SK-N-SH (cell line): ENCODE results near the gene TFAP2D.

Experiments
- CTCF ChIP-seq: fragments of 200-600 bp; sonication (generic); IDR thresholded peaks from 2 replicates; pipeline ENCODE4 v1.6.1; 2017; ENCODE audit warnings: antibody characterized with exemption, mild to moderate bottlenecking, moderate library complexity
- EP300 ChIP-seq, 2 experiments: IDR thresholded peaks; 2 replicates each; pipeline versions ENCODE4 v1.4.0 to v1.6.1; 2012; ENCODE audit warnings: borderline replicate concordance in 1 of 2, low read depth in 1 of 2, low read length in 1 of 2
- EZH2phosphoT487 ChIP-seq: fragments of 200-600 bp; sonication (generic); IDR thresholded peaks from 2 replicates; pipeline ENCODE4 v1.6.1; 2017; ENCODE audit warnings: low read depth, mixed run types, mild to moderate bottlenecking, antibody characterized with exemption, moderate library complexity, borderline replicate concordance
- MXI1 ChIP-seq: IDR thresholded peaks from 2 replicates; pipeline ENCODE4 v1.6.1; 2012; ENCODE audit warnings: mild to moderate bottlenecking, low read depth, low read length, improper control_type of control experiment
- POLR2AphosphoS5 ChIP-seq: IDR thresholded peaks from 2 replicates; pipeline ENCODE4 v1.6.1; 2012; ENCODE audit warnings: low read depth, low read length

- TF ChIP-seq POLR2AphosphoS5 (no peak), MXI1 (no peak), CTCF (no peak), EP300 (IDR thresholded peaks at IDR 0.05; ENCODE audit: borderline replicate concordance in 1 of 2, low read depth in 1 of 2, low read length in 1 of 2) (no peak), EZH2phosphoT487 (no peak)
Observed at GRCh38 chr6:50713977-50714486, 706 bp downstream of the TFAP2D start.
